ENCODE results near the gene LRRC10.

Gene LRRC10

DNA sequence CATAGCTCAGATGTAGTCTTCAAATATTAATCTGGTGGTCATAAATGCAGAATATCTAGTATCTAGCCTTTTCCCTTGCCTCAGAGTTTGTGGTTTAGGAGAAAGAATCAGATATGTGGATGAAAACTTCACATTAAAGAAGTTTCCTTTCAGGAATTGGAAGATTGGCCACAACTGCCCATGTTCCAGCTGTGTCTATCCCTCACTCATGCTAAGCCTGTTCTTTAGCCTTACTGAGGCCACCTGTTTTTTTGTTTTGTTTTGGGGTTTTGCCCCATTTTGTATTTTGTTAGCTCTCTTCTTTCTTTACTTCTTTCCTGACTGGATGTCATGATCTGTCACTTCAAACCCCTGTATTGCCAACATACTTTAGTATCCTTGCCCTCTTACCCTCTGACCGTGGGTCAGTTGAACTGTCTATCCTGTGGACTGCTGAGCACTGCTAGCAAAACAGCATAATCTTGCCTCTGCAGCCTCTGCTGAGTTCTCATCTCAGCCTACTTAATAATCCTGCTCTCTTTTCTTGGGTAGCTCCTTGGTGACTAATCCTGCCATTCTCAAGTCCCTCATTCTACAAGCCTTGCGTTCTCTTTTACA lies 47.4 kb downstream of the LRRC10 start:
- DNase-seq: no peak

Measured in SIG-M5 (cell line).